ENCODE results near the gene PLD1. TPM values are rescaled to one million over a fixed set of nuclear protein-coding genes. Genes with fewer than 3 reads are reported as not detected.
A peak's percentile ranks its signal among the peaks of the same experiment; 100 is the strongest.

Gene PLD1
- total RNA-seq, 1 donor from 2014 or later = 0.93 TPM

GRCh38 chr3:171825222-171825828 is 15.0 kb upstream of the PLD1 start:
- Mint-ChIP-seq H3K36me3 (ENCODE audit: low read depth) (no peaks in the 10 kb centered on the region), H3K4me3 (no peak overlapping the region), H3K9me3 (no peaks in the 10 kb centered on the region), H3K27me3 (ENCODE audit: low read depth) (no peaks in the 10 kb centered on the region), H3K4me1 (peaks cover 11% of the 10 kb centered on the region), H3K27ac (ENCODE audit: unreplicated experiment) (peak overlapping the region; percentile 15)
- TF ChIP-seq CTCF (conservative IDR thresholded peaks at IDR 0.05) = no peak
- no peak for DNase-seq (ENCODE audit: low read depth, low spot score)

GRCh38 chr3:171824824-171825221 is 14.5 kb upstream of the PLD1 start:
- no peaks in the 10 kb centered on the region for H3K27me3 Mint-ChIP-seq (ENCODE audit: low read depth)
- DNase-seq (ENCODE audit: low read depth, low spot score) = no peak
- TF ChIP-seq CTCF (conservative IDR thresholded peaks at IDR 0.05) = no peak
- no peak overlapping the region for H3K4me3 Mint-ChIP-seq
- H3K4me1 Mint-ChIP-seq = peaks cover 10% of the 10 kb centered on the region
- H3K9me3 Mint-ChIP-seq = no peaks in the 10 kb centered on the region
- H3K27ac Mint-ChIP-seq (ENCODE audit: unreplicated experiment) = peak overlapping the region; percentile 15
- no peaks in the 10 kb centered on the region for H3K36me3 Mint-ChIP-seq (ENCODE audit: low read depth)

- Mint-ChIP-seq H3K27me3 (ENCODE audit: low read depth) (no peaks in the 10 kb centered on the region), H3K4me1 (peaks cover 8% of the 10 kb centered on the region), H3K27ac (ENCODE audit: unreplicated experiment) (no peak overlapping the region), H3K9me3 (peaks cover 2% of the 10 kb centered on the region), H3K4me3 (no peak overlapping the region), H3K36me3 (ENCODE audit: low read depth) (no peaks in the 10 kb centered on the region)
- no peak for DNase-seq (ENCODE audit: low read depth, low spot score)
- no peak for TF ChIP-seq CTCF (conservative IDR thresholded peaks at IDR 0.05)
Measured at GRCh38 chr3:171824116-171824515, 13.8 kb upstream of the PLD1 start.

GRCh38 chr3:171822431-171823106 is 12.3 kb upstream of the PLD1 start:
- peaks cover 2% of the 10 kb centered on the region for H3K9me3 Mint-ChIP-seq
- H3K27me3 Mint-ChIP-seq (ENCODE audit: low read depth) = no peaks in the 10 kb centered on the region
- no peak overlapping the region for H3K4me3 Mint-ChIP-seq
- no peak for TF ChIP-seq CTCF (conservative IDR thresholded peaks at IDR 0.05)
- no peaks in the 10 kb centered on the region for H3K36me3 Mint-ChIP-seq (ENCODE audit: low read depth)
- no peak for DNase-seq (ENCODE audit: low read depth, low spot score)
- peaks cover 8% of the 10 kb centered on the region for H3K4me1 Mint-ChIP-seq
- no peak overlapping the region for H3K27ac Mint-ChIP-seq (ENCODE audit: unreplicated experiment)

GRCh38 chr3:171821778-171822358 is 11.6 kb upstream of the PLD1 start:
- DNase-seq (ENCODE audit: low read depth, low spot score) = no peak
- Mint-ChIP-seq H3K27me3 (ENCODE audit: low read depth) (no peaks in the 10 kb centered on the region), H3K4me1 (peaks cover 8% of the 10 kb centered on the region), H3K4me3 (no peak overlapping the region), H3K9me3 (peaks cover 2% of the 10 kb centered on the region), H3K36me3 (ENCODE audit: low read depth) (no peaks in the 10 kb centered on the region), H3K27ac (ENCODE audit: unreplicated experiment) (no peak overlapping the region)
- no peak for TF ChIP-seq CTCF (conservative IDR thresholded peaks at IDR 0.05)

Measured in neural crest cell (in vitro differentiated cells).